ENCODE results near the gene TMTC2.

Gene TMTC2

DNA sequence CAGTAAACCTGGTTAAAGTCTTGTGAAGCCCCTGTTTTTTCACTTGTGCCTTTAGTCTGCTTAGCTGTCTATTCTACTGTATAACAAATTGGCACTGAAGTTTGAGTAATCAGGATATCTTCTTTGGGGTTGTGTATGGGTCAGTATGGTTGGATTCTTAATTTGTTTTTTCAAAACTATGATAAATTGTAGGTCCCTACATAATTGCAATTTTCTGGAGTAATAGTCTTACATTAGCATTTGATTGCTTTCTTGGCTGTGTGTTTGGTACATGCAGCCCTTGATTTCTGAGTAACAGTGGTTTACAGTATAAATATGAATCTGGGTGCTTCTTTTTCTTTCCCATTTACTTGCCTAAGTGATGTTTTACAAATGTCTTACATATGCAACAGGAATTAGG, 186.6 kb downstream of the TMTC2 start:
- TF ChIP-seq, protein P1, sequence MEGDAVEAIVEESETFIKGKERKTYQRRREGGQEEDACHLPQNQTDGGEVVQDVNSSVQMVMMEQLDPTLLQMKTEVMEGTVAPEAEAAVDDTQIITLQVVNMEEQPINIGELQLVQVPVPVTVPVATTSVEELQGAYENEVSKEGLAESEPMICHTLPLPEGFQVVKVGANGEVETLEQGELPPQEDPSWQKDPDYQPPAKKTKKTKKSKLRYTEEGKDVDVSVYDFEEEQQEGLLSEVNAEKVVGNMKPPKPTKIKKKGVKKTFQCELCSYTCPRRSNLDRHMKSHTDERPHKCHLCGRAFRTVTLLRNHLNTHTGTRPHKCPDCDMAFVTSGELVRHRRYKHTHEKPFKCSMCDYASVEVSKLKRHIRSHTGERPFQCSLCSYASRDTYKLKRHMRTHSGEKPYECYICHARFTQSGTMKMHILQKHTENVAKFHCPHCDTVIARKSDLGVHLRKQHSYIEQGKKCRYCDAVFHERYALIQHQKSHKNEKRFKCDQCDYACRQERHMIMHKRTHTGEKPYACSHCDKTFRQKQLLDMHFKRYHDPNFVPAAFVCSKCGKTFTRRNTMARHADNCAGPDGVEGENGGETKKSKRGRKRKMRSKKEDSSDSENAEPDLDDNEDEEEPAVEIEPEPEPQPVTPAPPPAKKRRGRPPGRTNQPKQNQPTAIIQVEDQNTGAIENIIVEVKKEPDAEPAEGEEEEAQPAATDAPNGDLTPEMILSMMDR (conservative IDR thresholded peaks at IDR 0.05; ENCODE audit: low read length): no peak
- no peak for DNase-seq (ENCODE audit: low read depth)
- H3K4me3 ChIP-seq (ENCODE audit: low read length): no peak overlapping the region

DNA sequence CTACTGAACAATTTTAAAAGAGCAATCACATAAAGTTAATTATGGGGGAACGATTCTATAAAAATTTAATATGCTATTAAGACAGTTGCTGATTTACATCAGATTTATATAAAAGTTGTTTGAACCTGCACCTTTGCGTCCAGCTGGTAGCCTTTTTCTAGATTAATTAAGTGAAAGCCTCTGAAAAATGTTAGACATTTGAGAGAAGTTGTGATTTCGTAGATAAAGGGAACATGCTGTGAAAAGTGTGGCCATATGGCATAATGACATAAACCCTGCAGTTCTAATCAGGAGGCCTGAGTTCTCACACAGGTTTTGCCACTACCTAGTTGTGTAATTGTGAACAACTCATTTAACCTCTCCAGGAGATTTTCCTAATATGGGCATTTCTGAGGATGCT, 187.2 kb downstream of the TMTC2 start:
- TF ChIP-seq, protein P1 (conservative IDR thresholded peaks at IDR 0.05; ENCODE audit: low read length): no peak
- DNase-seq (ENCODE audit: low read depth): no peak
- no peak overlapping the region for H3K4me3 ChIP-seq (ENCODE audit: low read length)

DNA sequence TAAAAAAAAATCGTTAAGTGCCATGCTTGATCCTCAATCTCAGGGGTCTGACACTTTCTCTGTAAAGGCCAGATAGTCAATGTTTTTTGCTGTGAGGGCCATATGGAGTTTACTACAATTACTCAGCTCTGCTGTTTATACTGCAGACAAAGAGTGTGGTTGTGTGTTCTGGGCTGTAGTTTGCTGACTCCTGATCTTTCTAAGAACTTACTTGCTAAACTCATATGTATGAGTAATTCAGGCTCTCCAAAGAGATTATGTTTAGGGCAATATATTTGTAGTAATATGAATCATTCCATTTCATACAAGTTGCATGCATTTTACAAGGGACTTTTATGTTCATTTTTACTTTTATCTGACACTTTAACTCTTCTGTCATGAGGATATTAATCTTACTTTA, 188.2 kb downstream of the TMTC2 start:
- TF ChIP-seq, protein P1 (conservative IDR thresholded peaks at IDR 0.05; ENCODE audit: low read length): no peak
- no peak overlapping the region for H3K4me3 ChIP-seq (ENCODE audit: low read length)
- DNase-seq (ENCODE audit: low read depth): no peak

DNA sequence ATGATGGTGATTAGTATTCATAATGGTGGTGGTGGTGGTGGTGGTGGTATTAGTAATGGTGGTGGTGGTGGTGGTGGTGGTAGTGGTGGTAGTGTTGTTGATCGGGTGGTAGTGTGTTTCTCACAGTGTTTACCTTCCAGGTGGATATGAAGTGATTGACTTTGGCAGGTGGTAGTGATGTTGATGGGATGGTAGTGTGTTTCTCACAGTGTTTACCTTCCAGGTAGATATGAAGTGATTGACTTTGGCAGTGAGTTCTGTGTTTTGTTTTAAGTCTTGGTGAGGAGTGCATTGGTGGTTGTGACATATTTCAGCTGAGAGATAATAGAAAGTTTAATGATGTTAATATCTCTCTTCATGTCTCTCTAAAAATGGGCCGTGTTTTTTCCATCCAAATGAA, 189.4 kb downstream of the TMTC2 start:
- no peak overlapping the region for H3K4me3 ChIP-seq (ENCODE audit: low read length)
- TF ChIP-seq, protein P1 (conservative IDR thresholded peaks at IDR 0.05; ENCODE audit: low read length): no peak
- DNase-seq (ENCODE audit: low read depth): no peak

DNA sequence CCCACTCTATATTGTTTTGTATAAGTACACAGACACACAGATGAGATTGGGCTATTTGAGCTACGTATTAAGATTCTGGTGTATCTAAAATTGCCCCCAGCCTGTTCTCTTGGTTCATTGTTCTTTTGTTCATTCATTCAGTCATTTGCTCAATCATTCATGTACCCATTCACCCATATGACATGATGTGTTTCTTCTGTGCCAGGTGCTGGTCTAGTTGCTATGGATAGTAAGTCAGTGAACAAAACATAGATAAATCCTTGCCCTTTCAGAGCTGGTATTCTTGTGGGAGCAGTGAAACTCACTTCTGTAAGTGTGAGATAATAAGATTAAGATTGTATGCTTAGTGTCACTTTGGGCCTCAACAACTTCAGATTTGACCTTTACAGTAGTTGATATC, 191.3 kb downstream of the TMTC2 start:
- no peak overlapping the region for H3K4me3 ChIP-seq (ENCODE audit: low read length)
- TF ChIP-seq, protein P1 (conservative IDR thresholded peaks at IDR 0.05; ENCODE audit: low read length): no peak
- DNase-seq (ENCODE audit: low read depth): no peak

DNA sequence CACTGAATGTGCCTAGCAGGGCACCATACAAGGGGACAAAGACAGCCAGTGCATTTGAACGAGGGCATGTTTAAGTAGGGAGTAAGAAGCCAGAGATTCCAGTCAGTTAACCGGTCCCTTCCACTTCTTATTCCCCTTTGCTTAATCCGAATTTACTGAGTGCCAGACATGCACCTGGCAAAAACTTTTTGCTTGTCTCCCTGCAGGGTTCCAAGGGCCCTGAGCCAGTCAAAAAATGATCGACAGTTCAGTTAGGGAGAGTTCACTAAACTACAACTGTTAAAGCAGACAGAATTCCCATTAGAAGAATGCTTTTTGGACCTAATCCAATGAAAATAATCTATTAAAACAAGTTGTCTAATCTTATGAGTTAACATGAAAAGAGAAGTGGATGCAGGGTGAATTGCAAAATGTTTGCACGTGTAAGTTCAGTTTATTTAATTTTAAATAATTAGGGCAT, 193.8 kb downstream of the TMTC2 start:
- TF ChIP-seq, protein P1 (conservative IDR thresholded peaks at IDR 0.05; ENCODE audit: low read length): no peak
- no peak overlapping the region for H3K4me3 ChIP-seq (ENCODE audit: low read length)
- no peak for DNase-seq (ENCODE audit: low read depth)

DNA sequence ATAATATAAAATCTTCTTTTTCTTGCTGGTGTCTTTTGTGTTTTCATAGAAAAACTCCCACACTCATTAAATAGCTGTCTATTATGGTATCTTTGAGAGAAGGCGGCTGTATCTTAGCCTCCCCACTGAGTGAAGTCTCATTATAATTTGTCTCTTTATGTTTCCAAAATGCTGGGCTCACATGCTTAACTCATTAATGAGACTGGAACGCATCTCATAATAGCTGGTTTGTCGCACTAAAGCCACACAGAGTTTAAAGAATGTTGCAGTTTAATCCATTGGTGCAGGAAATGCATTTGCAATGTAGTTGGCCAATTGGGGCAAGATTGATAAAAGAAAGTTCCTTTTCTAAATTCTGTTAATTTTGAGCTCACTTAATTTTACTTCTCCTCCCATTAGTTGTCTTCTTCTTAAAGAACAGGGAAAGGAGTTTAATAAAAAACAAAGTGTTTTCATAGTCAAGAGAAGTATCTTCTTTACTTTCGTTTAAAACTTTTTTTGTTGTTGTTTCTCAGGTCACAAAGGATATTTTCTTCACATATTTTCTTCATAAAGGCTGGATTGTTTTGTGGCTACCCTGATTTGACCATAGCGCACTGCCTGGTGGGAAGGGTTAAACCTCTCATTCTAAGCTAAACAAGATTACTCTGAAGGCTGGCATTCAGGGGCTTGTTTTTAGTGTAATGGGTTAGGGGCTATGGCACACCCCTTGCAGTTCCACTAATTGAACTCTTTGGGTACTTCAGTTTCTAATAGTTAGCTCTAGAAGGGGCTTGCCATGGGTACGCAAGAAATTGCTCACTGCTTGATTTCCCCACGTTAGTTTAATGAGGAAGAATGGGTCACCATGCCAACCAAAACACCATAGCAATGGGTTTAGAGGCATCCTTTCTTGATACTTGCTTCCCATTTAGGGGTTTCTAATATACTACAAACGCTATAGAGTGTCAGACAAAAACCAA, 197.0 kb downstream of the TMTC2 start:
- no peak for DNase-seq (ENCODE audit: low read depth)
- no peak overlapping the region for H3K4me3 ChIP-seq (ENCODE audit: low read length)
- TF ChIP-seq, protein P1 (conservative IDR thresholded peaks at IDR 0.05; ENCODE audit: low read length): no peak
